WTC11 (cell line): ENCODE results near the gene RPS21. TPM values are rescaled to one million over a fixed set of nuclear protein-coding genes. Genes with fewer than 3 reads are reported as not detected.

Experiments used
- ATAC-seq: fragments of 200-7000 bp; cut with Tn5 transposase; 2 replicates; pipeline ENCODE4 v1.10.0; 2021; ENCODE audit warnings: mild to moderate bottlenecking, moderate library complexity
- CTCF ChIA-PET: fragments of 300-600 bp; sonication (Branson Sonifier 250); formaldehyde crosslinking; loops from one replicate; lab custom pipeline; 2021; ENCODE audit warnings: antibody characterized with exemption; lab: Charles Lee
- POLR2A ChIA-PET: fragments of 350-600 bp; sonication (Branson Sonifier 250); formaldehyde crosslinking; loops from one replicate; lab custom pipeline; 2021; ENCODE audit warnings: antibody characterized with exemption; lab: Charles Lee
- DNase-seq: peaks from one replicate; pipeline ENCODE4 v3.0.0; 2021; ENCODE audit warnings: low spot score
- H3K27ac Mint-ChIP-seq: 2 replicates; pipeline ENCODE4 v1.8.0; 2021; ENCODE audit warnings: mixed read lengths
- H3K27me3 Mint-ChIP-seq: 2 replicates; pipeline ENCODE4 v1.8.0; 2021; ENCODE audit warnings: low read depth, mild to moderate bottlenecking, moderate library complexity, mixed read lengths
- H3K36me3 Mint-ChIP-seq: 2 replicates; pipeline ENCODE4 v1.8.0; 2021; ENCODE audit warnings: mixed read lengths
- H3K4me1 Mint-ChIP-seq: 2 replicates; pipeline ENCODE4 v1.8.0; 2022; ENCODE audit warnings: mixed read lengths
- H3K4me3 Mint-ChIP-seq: 2 replicates; pipeline ENCODE4 v1.8.0; 2021; ENCODE audit warnings: mild to moderate bottlenecking, moderate library complexity, mixed read lengths
- H3K9me3 Mint-ChIP-seq: 2 replicates; pipeline ENCODE4 v1.8.0; 2021; ENCODE audit warnings: mixed read lengths
- E2F1 ChIP-seq: sonication (generic); formaldehyde crosslinking; IDR thresholded peaks from 2 replicates; pipeline ENCODE4 v1.8.0; 2022; ENCODE audit warnings: mild to moderate bottlenecking, missing genetic modification reagents
- GABPB1 ChIP-seq: sonication (generic); formaldehyde crosslinking; IDR thresholded peaks from 2 replicates; pipeline ENCODE4 v1.8.1; 2023; ENCODE audit warnings: mild to moderate bottlenecking, missing genetic modification reagents
- HMGA2 ChIP-seq: fragments of 250-450 bp; sonication (Bioruptor Pico); IDR thresholded peaks from 2 replicates; pipeline ENCODE4 v1.4.0; 2021; ENCODE audit warnings: mild to moderate bottlenecking, moderate library complexity
- MLX ChIP-seq: sonication (generic); formaldehyde crosslinking; IDR thresholded peaks from 2 replicates; pipeline ENCODE4 v1.8.1; 2023; ENCODE audit warnings: mild to moderate bottlenecking, missing genetic modification reagents, moderate library complexity
- MXD4 ChIP-seq: fragments of 250-450 bp; sonication (Bioruptor Pico); IDR thresholded peaks from 2 replicates; pipeline ENCODE4 v1.8.0; 2021; ENCODE audit warnings: mild to moderate bottlenecking, moderate library complexity, borderline replicate concordance
- NFE2L1 ChIP-seq: sonication (generic); formaldehyde crosslinking; IDR thresholded peaks from 2 replicates; pipeline ENCODE4 v1.8.1; 2023; ENCODE audit warnings: missing genetic modification reagents
- NR1H2 ChIP-seq: sonication (generic); formaldehyde crosslinking; IDR thresholded peaks from 2 replicates; pipeline ENCODE4 v1.9.0; 2021; ENCODE audit warnings: mild to moderate bottlenecking, moderate library complexity, missing genetic modification reagents
- ZNF416 ChIP-seq: fragments of 250-450 bp; sonication (Bioruptor Pico); IDR thresholded peaks from 2 replicates; pipeline ENCODE4 v1.9.0; 2021; ENCODE audit warnings: mild to moderate bottlenecking, inconsistent platforms
- ZNF512 ChIP-seq: sonication (generic); formaldehyde crosslinking; IDR thresholded peaks from 2 replicates; pipeline ENCODE4 v1.8.1; 2022; ENCODE audit warnings: missing genetic modification reagents, borderline replicate concordance
- ZSCAN18 ChIP-seq: fragments of 250-450 bp; sonication (Bioruptor Pico); IDR thresholded peaks from 2 replicates; pipeline ENCODE4 v2.1.2; 2022; ENCODE audit warnings: mild to moderate bottlenecking, moderate library complexity
- total RNA-seq: library from RNA; stranded (reverse); gene quantifications from 3 replicates; pipeline ENCODE4 v1.2.3, GENCODE V29; 2021
- TF ChIP-seq, protein P1 (sequence below): sonication (generic); formaldehyde crosslinking; IDR thresholded peaks from 2 replicates; pipeline ENCODE4 v1.8.1; 2023; ENCODE audit warnings: mild to moderate bottlenecking, moderate library complexity, missing genetic modification reagents
- TF ChIP-seq, protein P2 (sequence below): fragments of 250-450 bp; sonication (Bioruptor Pico); IDR thresholded peaks from 2 replicates; pipeline ENCODE4 v1.8.0; 2021; ENCODE audit warnings: mild to moderate bottlenecking
- TF ChIP-seq, protein P3 (sequence below): sonication (generic); formaldehyde crosslinking; IDR thresholded peaks from 2 replicates; pipeline ENCODE4 v1.8.0; 2023; ENCODE audit warnings: missing genetic modification reagents, mild to moderate bottlenecking, borderline replicate concordance
- TF ChIP-seq, protein P4 (sequence below): sonication (generic); formaldehyde crosslinking; IDR thresholded peaks from 2 replicates; pipeline ENCODE4 v1.8.1; 2023; ENCODE audit warnings: mild to moderate bottlenecking, missing genetic modification reagents, borderline replicate concordance

The RPS21 gene
- total RNA-seq, 1 experiment from 2014 or later: 2,016 TPM

GRCh38 chr20:62419759-62420158, 32.9 kb downstream of the RPS21 start:
- TF ChIP-seq, protein P1, sequence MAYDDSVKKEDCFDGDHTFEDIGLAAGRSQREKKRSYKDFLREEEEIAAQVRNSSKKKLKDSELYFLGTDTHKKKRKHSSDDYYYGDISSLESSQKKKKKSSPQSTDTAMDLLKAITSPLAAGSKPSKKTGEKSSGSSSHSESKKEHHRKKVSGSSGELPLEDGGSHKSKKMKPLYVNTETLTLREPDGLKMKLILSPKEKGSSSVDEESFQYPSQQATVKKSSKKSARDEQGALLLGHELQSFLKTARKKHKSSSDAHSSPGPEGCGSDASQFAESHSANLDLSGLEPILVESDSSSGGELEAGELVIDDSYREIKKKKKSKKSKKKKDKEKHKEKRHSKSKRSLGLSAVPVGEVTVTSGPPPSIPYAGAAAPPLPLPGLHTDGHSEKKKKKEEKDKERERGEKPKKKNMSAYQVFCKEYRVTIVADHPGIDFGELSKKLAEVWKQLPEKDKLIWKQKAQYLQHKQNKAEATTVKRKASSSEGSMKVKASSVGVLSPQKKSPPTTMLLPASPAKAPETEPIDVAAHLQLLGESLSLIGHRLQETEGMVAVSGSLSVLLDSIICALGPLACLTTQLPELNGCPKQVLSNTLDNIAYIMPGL (CRISPR knock-in tag): no peak
- TF ChIP-seq, protein P2, sequence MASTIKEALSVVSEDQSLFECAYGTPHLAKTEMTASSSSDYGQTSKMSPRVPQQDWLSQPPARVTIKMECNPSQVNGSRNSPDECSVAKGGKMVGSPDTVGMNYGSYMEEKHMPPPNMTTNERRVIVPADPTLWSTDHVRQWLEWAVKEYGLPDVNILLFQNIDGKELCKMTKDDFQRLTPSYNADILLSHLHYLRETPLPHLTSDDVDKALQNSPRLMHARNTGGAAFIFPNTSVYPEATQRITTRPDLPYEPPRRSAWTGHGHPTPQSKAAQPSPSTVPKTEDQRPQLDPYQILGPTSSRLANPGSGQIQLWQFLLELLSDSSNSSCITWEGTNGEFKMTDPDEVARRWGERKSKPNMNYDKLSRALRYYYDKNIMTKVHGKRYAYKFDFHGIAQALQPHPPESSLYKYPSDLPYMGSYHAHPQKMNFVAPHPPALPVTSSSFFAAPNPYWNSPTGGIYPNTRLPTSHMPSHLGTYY (CRISPR knock-in tag): no peak
- TF ChIP-seq MLX (CRISPR knock-in tag): no peak
- TF ChIP-seq NFE2L1 (CRISPR knock-in tag): no peak
- ATAC-seq: no peak
- Mint-ChIP-seq H3K9me3 (peaks cover 5% of the 10 kb centered on the region), H3K27me3 (no peaks in the 10 kb centered on the region), H3K4me1 (peaks cover 2% of the 10 kb centered on the region), H3K27ac (no peak overlapping the region), H3K4me3 (no peak overlapping the region), H3K36me3 (no peaks in the 10 kb centered on the region)
- DNase-seq: no peak
- ChIA-PET POLR2A (no interaction called here), CTCF (interaction anchor here (2.4 kb wide), 1 partner anchor 10 kb away, joined by 10 read pairs; no protein-coding TSS in a partner anchor)

DNA sequence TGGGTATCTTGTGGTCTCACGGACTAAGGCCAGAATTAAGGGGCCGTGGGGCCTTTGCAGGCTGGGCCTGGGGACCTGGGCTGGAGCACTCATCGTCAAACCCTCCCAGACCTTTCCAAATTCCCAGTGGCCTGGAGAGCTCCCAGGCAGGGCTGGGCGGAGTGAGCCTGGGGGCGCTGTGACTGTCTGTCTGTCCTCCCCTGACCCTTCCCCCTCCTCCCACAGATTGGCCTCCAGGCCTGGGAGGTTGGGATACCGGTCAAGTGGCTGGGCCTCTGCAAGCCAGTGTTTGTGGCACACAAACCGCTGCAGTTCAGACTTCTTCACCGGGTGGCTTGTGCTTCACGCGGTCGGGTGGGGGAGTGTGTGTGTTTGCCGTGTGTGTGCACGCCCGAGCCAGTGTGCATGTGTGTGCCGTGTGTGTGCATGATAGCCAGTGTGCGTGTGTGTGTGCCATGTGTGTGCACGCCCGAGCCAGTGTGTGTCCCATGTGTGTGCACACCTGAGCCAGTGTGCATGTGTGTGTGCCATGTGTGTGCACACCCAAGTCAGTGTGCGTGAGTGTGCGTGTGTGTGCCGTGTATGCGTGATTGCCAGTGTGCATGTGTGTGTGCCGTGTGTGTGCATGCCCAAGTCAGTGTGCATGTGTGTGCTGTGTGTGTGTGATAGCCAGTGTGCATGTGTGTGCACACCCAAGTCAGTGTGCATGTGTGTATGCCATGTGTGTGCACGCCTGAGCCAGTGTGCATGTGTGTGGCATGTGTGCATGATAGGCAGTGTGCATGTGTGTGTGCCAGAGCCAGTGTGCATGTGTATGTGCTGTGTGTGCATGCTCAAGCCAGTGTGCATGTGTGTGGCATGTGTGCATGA, 34.2 kb downstream of the RPS21 start:
- no peak overlapping the region for H3K4me3 Mint-ChIP-seq
- ATAC-seq: no peak
- TF ChIP-seq NR1H2 (CRISPR knock-in tag): no peak
- TF ChIP-seq HMGA2 (CRISPR knock-in tag): no peak
- TF ChIP-seq, protein P3, sequence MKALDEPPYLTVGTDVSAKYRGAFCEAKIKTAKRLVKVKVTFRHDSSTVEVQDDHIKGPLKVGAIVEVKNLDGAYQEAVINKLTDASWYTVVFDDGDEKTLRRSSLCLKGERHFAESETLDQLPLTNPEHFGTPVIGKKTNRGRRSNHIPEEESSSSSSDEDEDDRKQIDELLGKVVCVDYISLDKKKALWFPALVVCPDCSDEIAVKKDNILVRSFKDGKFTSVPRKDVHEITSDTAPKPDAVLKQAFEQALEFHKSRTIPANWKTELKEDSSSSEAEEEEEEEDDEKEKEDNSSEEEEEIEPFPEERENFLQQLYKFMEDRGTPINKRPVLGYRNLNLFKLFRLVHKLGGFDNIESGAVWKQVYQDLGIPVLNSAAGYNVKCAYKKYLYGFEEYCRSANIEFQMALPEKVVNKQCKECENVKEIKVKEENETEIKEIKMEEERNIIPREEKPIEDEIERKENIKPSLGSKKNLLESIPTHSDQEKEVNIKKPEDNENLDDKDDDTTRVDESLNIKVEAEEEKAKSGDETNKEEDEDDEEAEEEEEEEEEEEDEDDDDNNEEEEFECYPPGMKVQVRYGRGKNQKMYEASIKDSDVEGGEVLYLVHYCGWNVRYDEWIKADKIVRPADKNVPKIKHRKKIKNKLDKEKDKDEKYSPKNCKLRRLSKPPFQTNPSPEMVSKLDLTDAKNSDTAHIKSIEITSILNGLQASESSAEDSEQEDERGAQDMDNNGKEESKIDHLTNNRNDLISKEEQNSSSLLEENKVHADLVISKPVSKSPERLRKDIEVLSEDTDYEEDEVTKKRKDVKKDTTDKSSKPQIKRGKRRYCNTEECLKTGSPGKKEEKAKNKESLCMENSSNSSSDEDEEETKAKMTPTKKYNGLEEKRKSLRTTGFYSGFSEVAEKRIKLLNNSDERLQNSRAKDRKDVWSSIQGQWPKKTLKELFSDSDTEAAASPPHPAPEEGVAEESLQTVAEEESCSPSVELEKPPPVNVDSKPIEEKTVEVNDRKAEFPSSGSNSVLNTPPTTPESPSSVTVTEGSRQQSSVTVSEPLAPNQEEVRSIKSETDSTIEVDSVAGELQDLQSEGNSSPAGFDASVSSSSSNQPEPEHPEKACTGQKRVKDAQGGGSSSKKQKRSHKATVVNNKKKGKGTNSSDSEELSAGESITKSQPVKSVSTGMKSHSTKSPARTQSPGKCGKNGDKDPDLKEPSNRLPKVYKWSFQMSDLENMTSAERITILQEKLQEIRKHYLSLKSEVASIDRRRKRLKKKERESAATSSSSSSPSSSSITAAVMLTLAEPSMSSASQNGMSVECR (CRISPR knock-in tag): no peak
- no peak for TF ChIP-seq ZNF512 (CRISPR knock-in tag)
- TF ChIP-seq, protein P4, sequence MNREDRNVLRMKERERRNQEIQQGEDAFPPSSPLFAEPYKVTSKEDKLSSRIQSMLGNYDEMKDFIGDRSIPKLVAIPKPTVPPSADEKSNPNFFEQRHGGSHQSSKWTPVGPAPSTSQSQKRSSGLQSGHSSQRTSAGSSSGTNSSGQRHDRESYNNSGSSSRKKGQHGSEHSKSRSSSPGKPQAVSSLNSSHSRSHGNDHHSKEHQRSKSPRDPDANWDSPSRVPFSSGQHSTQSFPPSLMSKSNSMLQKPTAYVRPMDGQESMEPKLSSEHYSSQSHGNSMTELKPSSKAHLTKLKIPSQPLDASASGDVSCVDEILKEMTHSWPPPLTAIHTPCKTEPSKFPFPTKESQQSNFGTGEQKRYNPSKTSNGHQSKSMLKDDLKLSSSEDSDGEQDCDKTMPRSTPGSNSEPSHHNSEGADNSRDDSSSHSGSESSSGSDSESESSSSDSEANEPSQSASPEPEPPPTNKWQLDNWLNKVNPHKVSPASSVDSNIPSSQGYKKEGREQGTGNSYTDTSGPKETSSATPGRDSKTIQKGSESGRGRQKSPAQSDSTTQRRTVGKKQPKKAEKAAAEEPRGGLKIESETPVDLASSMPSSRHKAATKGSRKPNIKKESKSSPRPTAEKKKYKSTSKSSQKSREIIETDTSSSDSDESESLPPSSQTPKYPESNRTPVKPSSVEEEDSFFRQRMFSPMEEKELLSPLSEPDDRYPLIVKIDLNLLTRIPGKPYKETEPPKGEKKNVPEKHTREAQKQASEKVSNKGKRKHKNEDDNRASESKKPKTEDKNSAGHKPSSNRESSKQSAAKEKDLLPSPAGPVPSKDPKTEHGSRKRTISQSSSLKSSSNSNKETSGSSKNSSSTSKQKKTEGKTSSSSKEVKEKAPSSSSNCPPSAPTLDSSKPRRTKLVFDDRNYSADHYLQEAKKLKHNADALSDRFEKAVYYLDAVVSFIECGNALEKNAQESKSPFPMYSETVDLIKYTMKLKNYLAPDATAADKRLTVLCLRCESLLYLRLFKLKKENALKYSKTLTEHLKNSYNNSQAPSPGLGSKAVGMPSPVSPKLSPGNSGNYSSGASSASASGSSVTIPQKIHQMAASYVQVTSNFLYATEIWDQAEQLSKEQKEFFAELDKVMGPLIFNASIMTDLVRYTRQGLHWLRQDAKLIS (CRISPR knock-in tag): no peak
- no peak for TF ChIP-seq GABPB1 (CRISPR knock-in tag)
- no peak for TF ChIP-seq ZSCAN18
- no peak for TF ChIP-seq E2F1 (CRISPR knock-in tag)
- TF ChIP-seq MLX (CRISPR knock-in tag): no peak
- no peak for TF ChIP-seq MXD4 (CRISPR knock-in tag)
- TF ChIP-seq ZNF416 (CRISPR knock-in tag): no peak

More for the DNA sequence above, 34.2 kb downstream of the RPS21 start:
- ChIA-PET POLR2A (no interaction called here), CTCF (no interaction called here)
- Mint-ChIP-seq H3K36me3 (no peaks in the 10 kb centered on the region), H3K27ac (peak overlapping the region; percentile 62; the same call in 1 of the 2 replicates), H3K27me3 (no peaks in the 10 kb centered on the region; the same call in 1 of the 2 replicates), H3K4me1 (peaks cover 4% of the 10 kb centered on the region), H3K9me3 (peaks cover 5% of the 10 kb centered on the region)
- no peak for DNase-seq
